A549 (cell line): Measurements from ENCODE around the gene ATP6V0A4.

Experiments used
- JUN ChIP-seq, 2 experiments: fragments of >200 bp; sonication (Bioruptor Twin); formaldehyde crosslinking; IDR thresholded peaks; 2 replicates in 1 of 2; 3 replicates in 1 of 2; pipeline ENCODE4 v1.6.1; 2016 to 2017
- MAX ChIP-seq: IDR thresholded peaks from 2 replicates; pipeline ENCODE4 v1.6.1; 2012
- MYC ChIP-seq: IDR thresholded peaks from 2 replicates; pipeline ENCODE4 v1.6.1; 2012; ENCODE audit warnings: mild to moderate bottlenecking, inconsistent platforms, low read length, improper control_type of control experiment, borderline replicate concordance
- POLR2A ChIP-seq: IDR thresholded peaks from 2 replicates; pipeline ENCODE4 v1.6.1; 2012; ENCODE audit warnings: mild to moderate bottlenecking, low read length
- RFX5 ChIP-seq: fragments of 450-650 bp; IDR thresholded peaks from 2 replicates; pipeline ENCODE4 v1.7.1; 2014; ENCODE audit warnings: antibody characterized with exemption, mild to moderate bottlenecking, moderate library complexity
- SMC3 ChIP-seq: fragments of >200 bp; sonication (Bioruptor Twin); formaldehyde crosslinking; IDR thresholded peaks from 3 replicates; pipeline ENCODE4 v1.6.1; 2018; ENCODE audit warnings: inconsistent platforms
- TF ChIP-seq, protein P1 (sequence below): fragments of >200 bp; sonication (Bioruptor Twin); formaldehyde crosslinking; IDR thresholded peaks from 3 replicates; pipeline ENCODE4 v1.5.1; 2016

DNA sequence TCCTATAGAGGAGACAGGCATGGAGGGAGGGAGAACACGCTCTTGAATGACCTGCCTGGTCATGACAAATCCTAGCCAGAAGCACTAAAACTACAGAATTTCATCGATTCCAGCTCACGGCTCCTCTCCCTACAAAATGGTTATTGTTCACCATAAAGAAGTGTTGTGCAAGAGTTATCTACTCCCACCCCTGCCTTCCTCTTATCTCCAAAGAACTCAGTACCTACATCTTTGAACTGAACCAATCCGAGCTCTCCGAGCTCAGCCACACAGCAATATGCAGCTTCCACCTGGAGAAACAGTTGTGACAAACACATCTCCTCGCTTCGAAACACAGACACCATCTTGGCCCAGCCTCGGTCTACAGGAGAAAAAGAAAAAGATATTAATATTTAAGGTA lies 27.1 kb downstream of the ATP6V0A4 start:
- TF ChIP-seq SMC3 (no peak), JUN (IDR thresholded peaks at IDR 0.05) (no peak), MAX (no peak), MYC (no peak), POLR2A (no peak), RFX5 (no peak)
- TF ChIP-seq, protein P1, sequence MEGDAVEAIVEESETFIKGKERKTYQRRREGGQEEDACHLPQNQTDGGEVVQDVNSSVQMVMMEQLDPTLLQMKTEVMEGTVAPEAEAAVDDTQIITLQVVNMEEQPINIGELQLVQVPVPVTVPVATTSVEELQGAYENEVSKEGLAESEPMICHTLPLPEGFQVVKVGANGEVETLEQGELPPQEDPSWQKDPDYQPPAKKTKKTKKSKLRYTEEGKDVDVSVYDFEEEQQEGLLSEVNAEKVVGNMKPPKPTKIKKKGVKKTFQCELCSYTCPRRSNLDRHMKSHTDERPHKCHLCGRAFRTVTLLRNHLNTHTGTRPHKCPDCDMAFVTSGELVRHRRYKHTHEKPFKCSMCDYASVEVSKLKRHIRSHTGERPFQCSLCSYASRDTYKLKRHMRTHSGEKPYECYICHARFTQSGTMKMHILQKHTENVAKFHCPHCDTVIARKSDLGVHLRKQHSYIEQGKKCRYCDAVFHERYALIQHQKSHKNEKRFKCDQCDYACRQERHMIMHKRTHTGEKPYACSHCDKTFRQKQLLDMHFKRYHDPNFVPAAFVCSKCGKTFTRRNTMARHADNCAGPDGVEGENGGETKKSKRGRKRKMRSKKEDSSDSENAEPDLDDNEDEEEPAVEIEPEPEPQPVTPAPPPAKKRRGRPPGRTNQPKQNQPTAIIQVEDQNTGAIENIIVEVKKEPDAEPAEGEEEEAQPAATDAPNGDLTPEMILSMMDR, result no peak
